ACC112 (cell line): ENCODE measurements around the gene VIPR1.
A peak's percentile ranks its signal among the peaks of the same experiment; 100 is the strongest.
"Not testable (repeated sequence)": the region's sequence is repeated elsewhere in the genome, so short reads cannot be mapped to it uniquely, and the experiment has no call there.

Experiments
- H2AFZ ChIP-seq: fragments of 200-600 bp; sonication (generic); one replicate; pipeline ENCODE4 v1.6.0; 2017; ENCODE audit warnings: antibody characterized with exemption, low read length; ENCODE audit not compliant: unreplicated experiment
- H3K27ac ChIP-seq: fragments of 200-600 bp; sonication (generic); 2 replicates; pipeline ENCODE4 v1.5.1; 2014; ENCODE audit warnings: low read depth, mild to moderate bottlenecking, antibody characterized with exemption, low read length, moderate library complexity
- H3K27me3 ChIP-seq: fragments of 200-600 bp; sonication (generic); 2 replicates; pipeline ENCODE4 v1.6.1; 2014; ENCODE audit warnings: mild to moderate bottlenecking, antibody characterized with exemption, low read length, moderate library complexity, mixed read lengths; ENCODE audit not compliant: insufficient read depth
- H3K36me3 ChIP-seq: fragments of 200-600 bp; sonication (generic); 2 replicates; pipeline ENCODE4 v1.6.1; 2016; ENCODE audit warnings: mild to moderate bottlenecking, antibody characterized with exemption, low read length, moderate library complexity, mixed read lengths; ENCODE audit not compliant: insufficient read depth
- H3K4me1 ChIP-seq: fragments of 200-600 bp; sonication (generic); one replicate; pipeline ENCODE4 v1.6.1; 2016; ENCODE audit warnings: low read length, mixed read lengths; ENCODE audit not compliant: insufficient read depth, unreplicated experiment, control insufficient read depth
- H3K4me3 ChIP-seq: fragments of 200-600 bp; sonication (generic); 2 replicates; pipeline ENCODE4 v1.5.1; 2014; ENCODE audit warnings: mild to moderate bottlenecking, low read depth, low read length
- H3K79me2 ChIP-seq: fragments of 200-600 bp; sonication (generic); one replicate; pipeline ENCODE4 v1.6.0; 2016; ENCODE audit warnings: low read length; ENCODE audit not compliant: control insufficient read depth, unreplicated experiment, insufficient read depth

The VIPR1 gene

GRCh38 chr3:42578054-42578453 is 75.6 kb downstream of the VIPR1 start:
- Histone ChIP-seq H3K27me3 (no peaks in the 10 kb centered on the region), H3K27ac (no peak overlapping the region), H3K79me2 (peaks cover 59% of the 10 kb centered on the region), H3K4me1 (peaks cover 23% of the 10 kb centered on the region), H3K36me3 (peaks cover 40% of the 10 kb centered on the region), H2AFZ (no peak overlapping the region), H3K4me3 (no peak overlapping the region)

GRCh38 chr3:42579346-42579745 is 76.9 kb downstream of the VIPR1 start:
- H3K36me3 ChIP-seq: peaks cover 34% of the 10 kb centered on the region
- H3K79me2 ChIP-seq: peaks cover 58% of the 10 kb centered on the region
- H3K4me3 ChIP-seq, H3K27me3 ChIP-seq, H2AFZ ChIP-seq, H3K27ac ChIP-seq: not testable (repeated sequence)
- peaks cover 24% of the 10 kb centered on the region for H3K4me1 ChIP-seq

- peaks cover 24% of the 10 kb centered on the region for H3K4me1 ChIP-seq
- H3K4me3 ChIP-seq: peak overlapping the region; percentile 91
- H3K79me2 ChIP-seq: peaks cover 44% of the 10 kb centered on the region
- peak overlapping the region; percentile 75 for H3K27ac ChIP-seq
- H3K27me3 ChIP-seq: no peaks in the 10 kb centered on the region
- peaks cover 15% of the 10 kb centered on the region; the same call in 1 of the 2 replicates for H3K36me3 ChIP-seq
- peak overlapping the region; percentile 72 for H2AFZ ChIP-seq
Observed at GRCh38 chr3:42581400-42581708, 78.9 kb downstream of the VIPR1 start.

- no peaks in the 10 kb centered on the region for H3K27me3 ChIP-seq
- peaks cover 24% of the 10 kb centered on the region for H3K4me1 ChIP-seq
- H3K36me3 ChIP-seq: 0 out of 2 replicates have a peak, but pooled peaks cover 11% of the 10 kb centered on the region
- peak within 1 kb of the TSS; percentile 82 for H2AFZ ChIP-seq
- peak within 1 kb of the TSS; percentile 75 for H3K27ac ChIP-seq
- peaks cover 39% of the 10 kb centered on the region for H3K79me2 ChIP-seq
- peak within 1 kb of the TSS; percentile 91 for H3K4me3 ChIP-seq
Observed at GRCh38 chr3:42581709-42582473, 79.4 kb downstream of the VIPR1 start, which contains the start of gene SEC22C. TSS of gene SEC22C (minus strand) at chr3:42581967. CDS start at chr3:42569046, 12,921 bp downstream.

GRCh38 chr3:42582474-42583070 is 80.1 kb downstream of the VIPR1 start:
- Histone ChIP-seq H3K4me3 (peak overlapping the region; percentile 91), H3K79me2 (peaks cover 33% of the 10 kb centered on the region), H3K4me1 (peaks cover 24% of the 10 kb centered on the region), H2AFZ (peak overlapping the region; percentile 82), H3K36me3 (0 out of 2 replicates have a peak, but pooled peaks cover 6% of the 10 kb centered on the region), H3K27ac (peak overlapping the region; percentile 75; the same call in 1 of the 2 replicates), H3K27me3 (no peaks in the 10 kb centered on the region)
